ENCODE results near the gene LRIG1. TPM values are rescaled to one million over a fixed set of nuclear protein-coding genes. Genes with fewer than 3 reads are reported as not detected.

The LRIG1 gene
- total and polyA plus RNA-seq, 2 experiments from 2014 or later: 8.2 to 13.3 TPM

GRCh38 chr3:66506154-66506553 is 5.3 kb upstream of the LRIG1 start:
- no peak overlapping the region for H3K4me2 ChIP-seq
- H3K27me3 ChIP-seq: no peaks in the 10 kb centered on the region
- DNase-seq (ENCODE audit: low spot score): no peak
- no peaks in the 10 kb centered on the region for H3K9me3 ChIP-seq (ENCODE audit: low read depth)
- WGBS (ENCODE audit: low lambda C conversion rate, missing lambda C conversion rate): 95% methylated on average over 6 of the region's 6 CpGs
- peaks cover 11% of the 10 kb centered on the region for H3K4me1 ChIP-seq (ENCODE audit: insufficient read depth)
- TF ChIP-seq CTCF (IDR thresholded peaks at IDR 0.05; ENCODE audit: poor library complexity) (no peak), EZH2phosphoT487 (IDR thresholded peaks at IDR 0.05; ENCODE audit: low read depth, severe bottlenecking, unreplicated experiment) (no peak), EZH2 (IDR thresholded peaks at IDR 0.05; ENCODE audit: borderline replicate concordance) (no peak)
- no peaks in the 10 kb centered on the region for H3K9me2 ChIP-seq (replicated peaks; ENCODE audit: insufficient read depth)
- no peaks in the 10 kb centered on the region for H4K20me1 ChIP-seq (ENCODE audit: insufficient read depth, poor library complexity, severe bottlenecking)
- H3K36me3 ChIP-seq (replicated peaks; ENCODE audit: insufficient read depth, low read depth): no peaks in the 10 kb centered on the region
- H3K4me3 ChIP-seq: no peak overlapping the region
- H2AFZ ChIP-seq: no peak overlapping the region
- no peak overlapping the region for H3K27ac ChIP-seq
- no peaks in the 10 kb centered on the region for H3K79me2 ChIP-seq

GRCh38 chr3:66504850-66505641 is 4.2 kb upstream of the LRIG1 start:
- no peak for TF ChIP-seq EZH2 (IDR thresholded peaks at IDR 0.05; ENCODE audit: borderline replicate concordance)
- TF ChIP-seq EZH2phosphoT487 (IDR thresholded peaks at IDR 0.05; ENCODE audit: low read depth, severe bottlenecking, unreplicated experiment): no peak
- TF ChIP-seq CTCF (IDR thresholded peaks at IDR 0.05; ENCODE audit: poor library complexity): no peak
- Histone ChIP-seq H3K4me3 (no peak overlapping the region), H3K27ac (peak overlapping the region; percentile 51), H3K4me1 (ENCODE audit: insufficient read depth) (peaks cover 11% of the 10 kb centered on the region), H2AFZ (no peak overlapping the region), H3K4me2 (peak overlapping the region; percentile 46), H3K9me2 (replicated peaks; ENCODE audit: insufficient read depth) (no peaks in the 10 kb centered on the region), H4K20me1 (ENCODE audit: insufficient read depth, poor library complexity, severe bottlenecking) (no peaks in the 10 kb centered on the region), H3K36me3 (replicated peaks; ENCODE audit: insufficient read depth, low read depth) (no peaks in the 10 kb centered on the region), H3K79me2 (no peaks in the 10 kb centered on the region), H3K27me3 (no peaks in the 10 kb centered on the region), H3K9me3 (ENCODE audit: low read depth) (no peaks in the 10 kb centered on the region)
- WGBS (ENCODE audit: low lambda C conversion rate, missing lambda C conversion rate): 43% methylated on average over 7 of the region's 7 CpGs
- DNase-seq (ENCODE audit: low spot score): peak; percentile 38

- Histone ChIP-seq H3K4me3 (no peak overlapping the region), H3K4me2 (no peak overlapping the region), H4K20me1 (ENCODE audit: insufficient read depth, poor library complexity, severe bottlenecking) (no peaks in the 10 kb centered on the region), H3K27ac (no peak overlapping the region), H3K36me3 (replicated peaks; ENCODE audit: insufficient read depth, low read depth) (no peaks in the 10 kb centered on the region), H3K9me2 (replicated peaks; ENCODE audit: insufficient read depth) (no peaks in the 10 kb centered on the region), H3K9me3 (ENCODE audit: low read depth) (no peaks in the 10 kb centered on the region), H3K4me1 (ENCODE audit: insufficient read depth) (peaks cover 23% of the 10 kb centered on the region), H2AFZ (no peak overlapping the region), H3K27me3 (no peaks in the 10 kb centered on the region), H3K79me2 (peaks cover 19% of the 10 kb centered on the region)
- TF ChIP-seq EZH2phosphoT487 (IDR thresholded peaks at IDR 0.05; ENCODE audit: low read depth, severe bottlenecking, unreplicated experiment) (no peak), CTCF (IDR thresholded peaks at IDR 0.05; ENCODE audit: poor library complexity) (no peak), EZH2 (IDR thresholded peaks at IDR 0.05; ENCODE audit: borderline replicate concordance) (no peak)
- WGBS (ENCODE audit: low lambda C conversion rate, missing lambda C conversion rate): 76% methylated on average over 2 of the region's 2 CpGs
- no peak for DNase-seq (ENCODE audit: low spot score)
Measured at GRCh38 chr3:66502981-66503380, 2.2 kb upstream of the LRIG1 start.
